ENCODE results near the gene CCDC7.

- TF ChIP-seq POLR2A (IDR thresholded peaks at IDR 0.05; ENCODE audit: low read length), result no peak
- no peak for TF ChIP-seq GATA1 (IDR thresholded peaks at IDR 0.05; ENCODE audit: low read depth, low read length)
Measured at GRCh38 chr10:32622409-32622808, 176.5 kb downstream of the CCDC7 start.
